ENCODE data around the gene PPP2R5C. TPM values are rescaled to one million over a fixed set of nuclear protein-coding genes. Genes with fewer than 3 reads are reported as not detected.
"Not testable (repeated sequence)": the region's sequence is repeated elsewhere in the genome, so short reads cannot be mapped to it uniquely, and the experiment has no call there.

Gene PPP2R5C
- total RNA-seq, 1 donor from 2014 or later = 63.5 TPM

DNA sequence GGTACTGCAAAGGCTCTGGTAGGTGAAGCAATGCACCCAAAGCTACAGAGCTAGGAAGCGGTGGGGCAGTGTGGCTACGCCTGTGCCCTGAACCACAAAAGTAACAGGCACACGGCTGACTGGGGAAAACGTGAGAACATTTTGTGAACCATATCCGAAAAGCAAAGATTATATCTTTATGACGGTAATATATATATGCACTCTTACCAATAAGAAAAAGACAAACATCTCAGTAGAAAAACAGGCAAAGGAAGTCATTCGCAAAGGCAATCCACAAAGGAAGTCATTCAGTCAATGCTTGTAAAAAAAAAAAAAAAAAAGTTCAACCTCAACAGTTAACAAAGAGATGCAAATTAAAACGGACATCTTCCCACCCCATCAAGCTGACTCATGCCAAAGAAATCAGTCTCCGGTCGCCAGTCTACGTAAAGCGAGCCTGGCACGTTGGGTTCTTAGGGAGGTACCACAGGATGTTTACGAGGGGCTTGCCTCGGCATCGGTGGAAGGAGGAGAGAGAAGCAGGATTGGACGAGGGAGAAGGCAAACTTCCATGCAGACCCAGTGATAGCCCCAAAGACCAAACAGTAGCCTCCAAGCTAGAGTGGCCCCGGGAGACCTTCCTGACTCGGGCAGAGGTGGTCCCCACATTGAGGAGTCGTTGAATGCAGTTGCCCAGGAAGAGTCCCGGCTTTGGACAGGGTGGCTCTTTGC lies 39.4 kb upstream of the PPP2R5C start:
- TF ChIP-seq, protein P1, sequence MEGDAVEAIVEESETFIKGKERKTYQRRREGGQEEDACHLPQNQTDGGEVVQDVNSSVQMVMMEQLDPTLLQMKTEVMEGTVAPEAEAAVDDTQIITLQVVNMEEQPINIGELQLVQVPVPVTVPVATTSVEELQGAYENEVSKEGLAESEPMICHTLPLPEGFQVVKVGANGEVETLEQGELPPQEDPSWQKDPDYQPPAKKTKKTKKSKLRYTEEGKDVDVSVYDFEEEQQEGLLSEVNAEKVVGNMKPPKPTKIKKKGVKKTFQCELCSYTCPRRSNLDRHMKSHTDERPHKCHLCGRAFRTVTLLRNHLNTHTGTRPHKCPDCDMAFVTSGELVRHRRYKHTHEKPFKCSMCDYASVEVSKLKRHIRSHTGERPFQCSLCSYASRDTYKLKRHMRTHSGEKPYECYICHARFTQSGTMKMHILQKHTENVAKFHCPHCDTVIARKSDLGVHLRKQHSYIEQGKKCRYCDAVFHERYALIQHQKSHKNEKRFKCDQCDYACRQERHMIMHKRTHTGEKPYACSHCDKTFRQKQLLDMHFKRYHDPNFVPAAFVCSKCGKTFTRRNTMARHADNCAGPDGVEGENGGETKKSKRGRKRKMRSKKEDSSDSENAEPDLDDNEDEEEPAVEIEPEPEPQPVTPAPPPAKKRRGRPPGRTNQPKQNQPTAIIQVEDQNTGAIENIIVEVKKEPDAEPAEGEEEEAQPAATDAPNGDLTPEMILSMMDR (conservative IDR thresholded peaks at IDR 0.05; ENCODE audit: low read depth, low read length) = no peak
- no peak for DNase-seq (ENCODE audit: low read depth)
- no peak overlapping the region for H3K4me3 ChIP-seq (ENCODE audit: low read depth, low read length)

DNA sequence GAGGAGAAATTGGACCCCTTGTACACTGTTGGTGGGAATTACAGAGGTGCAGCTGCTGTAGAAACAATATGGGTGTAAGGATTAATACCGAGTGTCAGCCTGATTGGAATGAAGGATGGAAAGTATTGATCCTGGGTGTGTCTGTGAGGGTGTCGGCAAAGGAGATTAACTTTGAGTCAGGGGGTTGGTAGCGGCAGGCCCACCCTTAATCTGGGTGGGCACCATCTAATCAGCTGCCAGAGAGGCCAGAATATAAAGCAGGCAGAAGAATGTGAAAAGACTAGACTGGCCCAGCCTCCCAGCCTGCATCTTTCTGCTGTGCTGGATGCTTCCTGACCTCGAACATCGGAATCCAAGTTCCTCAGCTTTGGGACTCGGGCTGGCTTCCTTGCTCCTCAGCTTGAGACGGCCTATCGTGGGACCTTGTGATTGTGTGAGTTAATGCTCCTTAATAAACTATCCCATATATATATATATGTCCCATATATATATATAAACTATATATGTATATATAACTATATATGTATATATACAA lies 38.4 kb upstream of the PPP2R5C start:
- DNase-seq (ENCODE audit: low read depth) = no peak
- TF ChIP-seq, protein P1 (conservative IDR thresholded peaks at IDR 0.05; ENCODE audit: low read depth, low read length) = no peak
- H3K4me3 ChIP-seq (ENCODE audit: low read depth, low read length) = no peak overlapping the region

- DNase-seq (ENCODE audit: low read depth) = not testable (repeated sequence)
These were observed 35.9 kb upstream of the PPP2R5C start for GRCh38 chr14:101725652-101726051.

GRCh38 chr14:101726295-101726953 lies 35.1 kb upstream of the PPP2R5C start:
- no peak for DNase-seq (ENCODE audit: low read depth)
- no peak overlapping the region for H3K4me3 ChIP-seq (ENCODE audit: low read depth, low read length)
- TF ChIP-seq, protein P1 (conservative IDR thresholded peaks at IDR 0.05; ENCODE audit: low read depth, low read length) = no peak

More at GRCh38 chr14:101725652-101726051, 35.9 kb upstream of the PPP2R5C start:
- not testable (repeated sequence) for H3K4me3 ChIP-seq (ENCODE audit: low read depth, low read length)

DNA sequence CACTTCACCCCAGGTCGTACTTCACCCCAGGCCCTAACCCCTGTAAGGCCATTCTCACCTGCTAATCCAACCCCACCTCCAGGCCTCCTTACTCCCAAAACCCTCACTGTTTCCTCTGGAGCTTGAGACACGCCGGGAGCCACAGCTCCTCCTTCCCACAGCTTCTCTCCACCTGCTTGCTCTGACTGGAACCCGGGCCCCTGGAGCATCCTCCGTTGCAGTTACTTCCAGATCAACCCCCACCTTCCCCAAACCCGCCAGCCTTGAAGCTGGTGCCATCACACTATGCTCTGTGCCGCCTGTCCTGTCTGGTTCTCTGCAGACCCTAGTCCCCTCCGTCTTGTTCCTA lies 34.6 kb upstream of the PPP2R5C start:
- H3K4me3 ChIP-seq (ENCODE audit: low read depth, low read length) = no peak overlapping the region
- TF ChIP-seq, protein P1 (conservative IDR thresholded peaks at IDR 0.05; ENCODE audit: low read depth, low read length) = no peak
- DNase-seq (ENCODE audit: low read depth) = no peak

- TF ChIP-seq, protein P1 (conservative IDR thresholded peaks at IDR 0.05; ENCODE audit: low read depth, low read length) = no peak
- no peak for DNase-seq (ENCODE audit: low read depth)
- no peak overlapping the region for H3K4me3 ChIP-seq (ENCODE audit: low read depth, low read length)
These were observed 33.7 kb upstream of the PPP2R5C start for GRCh38 chr14:101727611-101728366.

DNA sequence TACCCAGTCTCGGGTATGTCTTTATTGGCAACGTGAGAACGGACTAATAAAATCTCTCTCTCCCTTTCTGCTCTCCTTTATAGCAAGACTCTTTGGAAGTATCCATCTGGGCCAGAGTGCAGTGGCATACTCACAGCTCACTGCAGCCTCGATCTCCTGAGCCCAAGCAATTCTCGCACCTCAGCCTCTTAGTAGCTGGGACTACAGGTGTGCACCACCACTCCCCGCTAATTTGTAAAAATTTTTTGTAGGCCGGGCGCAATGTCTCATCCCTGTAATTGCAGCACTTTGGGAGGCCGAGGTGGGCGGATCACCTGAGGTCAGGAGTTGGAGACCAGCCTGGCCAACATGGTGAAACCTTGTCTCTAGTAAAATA lies 33.2 kb upstream of the PPP2R5C start:
- no peak for DNase-seq (ENCODE audit: low read depth)

More for the DNA sequence above, 33.2 kb upstream of the PPP2R5C start:
- no peak overlapping the region for H3K4me3 ChIP-seq (ENCODE audit: low read depth, low read length)
- TF ChIP-seq, protein P1 (conservative IDR thresholded peaks at IDR 0.05; ENCODE audit: low read depth, low read length) = no peak

Data from epithelial cell of proximal tubule (primary cell).